Spinal cord (tissue), 10 donors: ENCODE data around the gene VPS51. TPM values are rescaled to one million over a fixed set of nuclear protein-coding genes. Genes with fewer than 3 reads are reported as not detected.

Experiments
- DNase-seq, 6 donors: peaks; one replicate each; pipeline versions ENCODE4 v3.0.0 to v3.0.0-alpha.2; 2013 to 2015; ENCODE audit warnings: low spot score in 6 of 6, low read depth in 4 of 6
- H3K27ac ChIP-seq: one replicate; pipeline ENCODE4 v1.5.1; 2013; ENCODE audit warnings: low read depth, low read length, control low read depth
- H3K27me3 ChIP-seq: one replicate; pipeline ENCODE4 v1.6.1; 2013; ENCODE audit warnings: low read length; ENCODE audit not compliant: control insufficient read depth, insufficient read depth
- H3K36me3 ChIP-seq: one replicate; pipeline ENCODE4 v1.6.1; 2013; ENCODE audit warnings: low read length; ENCODE audit not compliant: control insufficient read depth, insufficient read depth
- H3K4me1 ChIP-seq: one replicate; pipeline ENCODE4 v1.6.1; 2013; ENCODE audit warnings: low read length; ENCODE audit not compliant: control insufficient read depth, insufficient read depth
- H3K4me3 ChIP-seq: one replicate; pipeline ENCODE4 v1.5.1; 2013; ENCODE audit warnings: low read depth, low read length, control low read depth
- H3K9me3 ChIP-seq: one replicate; pipeline ENCODE4 v1.6.1; 2013; ENCODE audit warnings: low read length; ENCODE audit not compliant: control insufficient read depth, insufficient read depth
- WGBS: methylation state at CpG from one replicate; pipeline ENCODE4 v1.1.5; 2013; ENCODE audit warnings: missing lambda C conversion rate; ENCODE audit not compliant: insufficient coverage; 5-methylcytosine and 5-hydroxymethylcytosine counted together
- polyA plus RNA-seq, 2 donors: library from polyadenylated mRNA; unstranded; fragments of 120-200 nt; gene quantifications; one replicate each; pipeline ENCODE4 v1.2.1, GENCODE V29; 2013; ENCODE audit not compliant: insufficient read length in 2 of 2
- total RNA-seq, 2 donors: library from RNA; depleted of rRNA in 1 of 2; stranded (reverse); fragments of 120-200 nt in 1 of 2; fragments of >200 nt in 1 of 2; gene quantifications; one replicate each; pipeline versions ENCODE4 v1.2.3 to v1.2.4, GENCODE V29; 2013 to 2014
- donor health status: healthy.

The VPS51 gene
- total and polyA plus RNA-seq, 4 donors: 91.4 to 165 (median 140) TPM

GRCh38 chr11:65132238-65132987, 36.4 kb downstream of the VPS51 start:
- WGBS: 89% methylated on average over 7 of the region's 10 CpGs
- H3K27me3 ChIP-seq: no peaks in the 10 kb centered on the region
- no peak for DNase-seq
- no peak overlapping the region for H3K4me3 ChIP-seq
- H3K9me3 ChIP-seq: no peaks in the 10 kb centered on the region
- H3K27ac ChIP-seq: no peak overlapping the region
- peaks cover 32% of the 10 kb centered on the region for H3K4me1 ChIP-seq
- H3K36me3 ChIP-seq: peaks cover 62% of the 10 kb centered on the region

GRCh38 chr11:65132988-65133700, 37.1 kb downstream of the VPS51 start:
- H3K4me1 ChIP-seq: peaks cover 32% of the 10 kb centered on the region
- H3K9me3 ChIP-seq: no peaks in the 10 kb centered on the region
- WGBS: 62% methylated on average over 14 of the region's 18 CpGs
- no peak overlapping the region for H3K27ac ChIP-seq
- no peaks in the 10 kb centered on the region for H3K27me3 ChIP-seq
- peak overlapping the region; percentile 95 for H3K4me3 ChIP-seq
- DNase-seq: no peak
- H3K36me3 ChIP-seq: peaks cover 55% of the 10 kb centered on the region

- peaks cover 32% of the 10 kb centered on the region for H3K4me1 ChIP-seq
- H3K9me3 ChIP-seq: no peaks in the 10 kb centered on the region
- WGBS: 2% methylated on average over 17 of the region's 20 CpGs
- peaks cover 49% of the 10 kb centered on the region for H3K36me3 ChIP-seq
- no peaks in the 10 kb centered on the region for H3K27me3 ChIP-seq
- peak overlapping the region; percentile 100 for H3K27ac ChIP-seq
- DNase-seq: no peak
- peak overlapping the region; percentile 95 for H3K4me3 ChIP-seq
Measured at GRCh38 chr11:65133724-65134123, 37.7 kb downstream of the VPS51 start.

GRCh38 chr11:65134240-65134951, 38.4 kb downstream of the VPS51 start, which contains the start of gene SYVN1:
SYVN1 (minus strand) TSS chr11:65134519; CDS start chr11:65133601, 918 bp downstream.
- H3K27ac ChIP-seq: peak within 1 kb of the TSS; percentile 100
- peaks cover 43% of the 10 kb centered on the region for H3K36me3 ChIP-seq
- H3K27me3 ChIP-seq: no peaks in the 10 kb centered on the region
- 0% methylated on average over 59 of the region's 60 CpGs for WGBS
- peak in 4 of 6 donors; percentile 87 to 98 (median 96) for DNase-seq
- H3K4me1 ChIP-seq: peaks cover 32% of the 10 kb centered on the region
- no peaks in the 10 kb centered on the region for H3K9me3 ChIP-seq
- peak within 1 kb of the TSS; percentile 95 for H3K4me3 ChIP-seq

- Histone ChIP-seq H3K9me3 (no peaks in the 10 kb centered on the region), H3K36me3 (peaks cover 36% of the 10 kb centered on the region), H3K27me3 (no peaks in the 10 kb centered on the region), H3K4me1 (peaks cover 32% of the 10 kb centered on the region), H3K27ac (peak overlapping the region; percentile 100), H3K4me3 (peak overlapping the region; percentile 95)
- under 1% methylated on average over 22 of the region's 24 CpGs for WGBS
- peak; percentile 84 to 99 (median 94) for DNase-seq
Measured at GRCh38 chr11:65134952-65135632, 39.1 kb downstream of the VPS51 start.

GRCh38 chr11:65135633-65136145, 39.7 kb downstream of the VPS51 start:
- H3K4me3 ChIP-seq: peak overlapping the region; percentile 95

GRCh38 chr11:65136515-65137096, 40.6 kb downstream of the VPS51 start:
- Histone ChIP-seq H3K36me3 (peaks cover 21% of the 10 kb centered on the region), H3K27ac (no peak overlapping the region), H3K9me3 (no peaks in the 10 kb centered on the region), H3K4me1 (peaks cover 32% of the 10 kb centered on the region), H3K27me3 (peaks cover under 1% of the 10 kb centered on the region), H3K4me3 (no peak overlapping the region)
- whole genome bisulfite sequencing: 91% methylated on average over 15 of the region's 15 CpGs
- DNase-seq: no peak

More at GRCh38 chr11:65135633-65136145, 39.7 kb downstream of the VPS51 start:
- no peaks in the 10 kb centered on the region for H3K27me3 ChIP-seq
- 50% methylated on average over 9 of the region's 11 CpGs for WGBS
- H3K9me3 ChIP-seq: no peaks in the 10 kb centered on the region
- peaks cover 32% of the 10 kb centered on the region for H3K4me1 ChIP-seq
- no peak for DNase-seq
- peak overlapping the region; percentile 100 for H3K27ac ChIP-seq
- H3K36me3 ChIP-seq: peaks cover 30% of the 10 kb centered on the region

GRCh38 chr11:65141896-65142494, 46.0 kb downstream of the VPS51 start:
- no peaks in the 10 kb centered on the region for H3K9me3 ChIP-seq
- no peak for DNase-seq
- no peak overlapping the region for H3K27ac ChIP-seq
- 86% methylated on average over 6 of the region's 7 CpGs for WGBS
- no peaks in the 10 kb centered on the region for H3K36me3 ChIP-seq
- peaks cover 3% of the 10 kb centered on the region for H3K27me3 ChIP-seq
- H3K4me3 ChIP-seq: no peak overlapping the region
- H3K4me1 ChIP-seq: no peaks in the 10 kb centered on the region
